ENCODE results near the gene SNX20. TPM values are rescaled to one million over a fixed set of nuclear protein-coding genes. Genes with fewer than 3 reads are reported as not detected.

The SNX20 gene
- total and polyA plus RNA-seq, 7 experiments from 2014 or later = 32.4 to 96.1 (median 70.8) TPM

- H3K27ac Mint-ChIP-seq = peak overlapping the region in 4 of 9 donors; percentile 34 to 80 (median 58)
- POLR2A ChIA-PET = interaction anchor here (0.6 to 3.2 kb wide), 6 partner anchors 8 to 26 kb away, joined by 3 to 16 read pairs (median 3); partner anchors contain the start of gene SNX20
- CTCF ChIA-PET = interaction anchor here (0.8 to 1.4 kb wide), 4 partner anchors 8 to 327 kb away, joined by 3 to 6 read pairs (median 5); no protein-coding TSS in a partner anchor
Observed at GRCh38 chr16:50694206-50694605, 13.1 kb upstream of the SNX20 start.

GRCh38 chr16:50692999-50693781 is 12.1 kb upstream of the SNX20 start, which contains the start of gene NOD2:
Gene NOD2, plus strand, starts transcription at chr16:50693606. Its CDS starts 5,890 bp downstream, at chr16:50699496.
- H3K27ac ChIP-seq (ENCODE audit: low read depth, low read length) = no peak within 1 kb of the TSS

More at GRCh38 chr16:50694206-50694605, 13.1 kb upstream of the SNX20 start:
- ATAC-seq (no peak), DNase-seq (no peak)
- Mint-ChIP-seq H3K27me3 (peaks cover 0 to 8% (median 0%) of the 10 kb centered on the region in 5 donors), H3K4me1 (peaks cover 38 to 75% (median 58%) of the 10 kb centered on the region in 7 donors), H3K9me3 (peaks cover 0 to 1% (median 0%) of the 10 kb centered on the region in 11 donors), H3K4me3 (peak overlapping the region; percentile 42 to 85 (median 77)), H3K36me3 (peaks cover 0 to 8% (median 0%) of the 10 kb centered on the region in 5 donors)
- H3K9me3 ChIP-seq (ENCODE audit: control insufficient read depth in 2 of 3, low read length in 3 of 3) = no peaks in the 10 kb centered on the region
- no peaks in the 10 kb centered on the region for H3K27me3 ChIP-seq (ENCODE audit: control insufficient read depth in 2 of 2, insufficient read depth in 2 of 2, low read length in 2 of 2)
- H3K4me3 ChIP-seq (ENCODE audit: low read length) = peak overlapping the region; percentile 56
- H3K27ac ChIP-seq (ENCODE audit: low read depth, low read length) = no peak overlapping the region
- no peaks in the 10 kb centered on the region for H3K36me3 ChIP-seq (ENCODE audit: control insufficient read depth in 2 of 3, insufficient read depth in 3 of 3, low read length in 3 of 3)
- peaks cover 31 to 45% of the 10 kb centered on the region in 2 donors for H3K4me1 ChIP-seq (ENCODE audit: control insufficient read depth in 2 of 2, insufficient read depth in 2 of 2, low read length in 2 of 2)
- intact Hi-C loops (cut with micrococcal nuclease) = no loop called here

DNA sequence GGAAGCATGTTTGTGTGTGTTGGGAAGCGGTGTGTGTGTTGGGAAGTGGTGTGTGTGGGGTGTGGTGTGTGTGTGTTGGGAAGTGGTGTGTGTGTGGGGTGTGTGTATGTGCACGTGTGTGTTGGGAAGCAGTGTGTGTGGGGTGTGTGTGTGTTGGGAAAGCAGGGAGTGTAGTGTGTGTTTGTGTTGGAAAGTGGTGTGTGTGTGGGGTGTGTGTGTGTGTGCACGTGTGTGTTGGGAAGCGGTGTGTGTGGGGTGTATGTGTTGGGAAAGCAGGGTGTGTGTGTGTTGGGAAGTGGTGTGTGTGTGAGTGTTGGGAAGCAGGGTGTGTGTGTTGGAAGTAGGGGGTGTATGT is 11.5 kb upstream of the SNX20 start:
- Mint-ChIP-seq H3K27me3 (peaks cover 0 to 8% (median 0%) of the 10 kb centered on the region in 5 donors), H3K27ac (peak overlapping the region in 4 of 9 donors; percentile 18 to 66 (median 54)), H3K4me1 (peaks cover 33 to 62% (median 48%) of the 10 kb centered on the region in 7 donors), H3K36me3 (peaks cover 0 to 8% (median 0%) of the 10 kb centered on the region in 5 donors), H3K9me3 (peaks cover 0 to 1% (median 0%) of the 10 kb centered on the region in 11 donors), H3K4me3 (peak overlapping the region in 9 of 10 donors; percentile 53 to 88 (median 77))
- DNase-seq = no peak
- ATAC-seq = no peak
- H3K36me3 ChIP-seq (ENCODE audit: control insufficient read depth in 2 of 3, insufficient read depth in 3 of 3, low read length in 3 of 3) = no peaks in the 10 kb centered on the region
- H3K27ac ChIP-seq (ENCODE audit: low read depth, low read length) = no peak overlapping the region
- no peaks in the 10 kb centered on the region for H3K27me3 ChIP-seq (ENCODE audit: control insufficient read depth in 2 of 2, insufficient read depth in 2 of 2, low read length in 2 of 2)
- no peak overlapping the region for H3K4me3 ChIP-seq (ENCODE audit: low read length)
- ChIA-PET CTCF (no interaction called here), POLR2A (interaction anchor here (1.0 kb wide), 1 partner anchor 9 kb away, joined by 4 read pairs; no protein-coding TSS in a partner anchor)
- H3K4me1 ChIP-seq (ENCODE audit: control insufficient read depth in 2 of 2, insufficient read depth in 2 of 2, low read length in 2 of 2) = peaks cover 25 to 33% of the 10 kb centered on the region in 2 donors
- intact Hi-C loops (cut with micrococcal nuclease) = no loop called here
- H3K9me3 ChIP-seq (ENCODE audit: control insufficient read depth in 2 of 3, low read length in 3 of 3) = no peaks in the 10 kb centered on the region

More at GRCh38 chr16:50692999-50693781, 12.1 kb upstream of the SNX20 start, which contains the start of gene NOD2:
- intact Hi-C loops (cut with micrococcal nuclease) = loop anchor here in 1 of 2 donors (1.0 kb wide), 1 partner anchor 9 kb away; no protein-coding TSS in a partner anchor
- peaks cover 0 to 8% (median 0%) of the 10 kb centered on the region in 5 donors for H3K36me3 Mint-ChIP-seq
- ChIA-PET POLR2A (interaction anchor here (1.2 kb wide), 1 partner anchor 12 kb away, joined by 3 read pairs; the partner anchor contains the start of gene SNX20), CTCF (interaction anchor here (1.4 kb wide), 1 partner anchor 8 kb away, joined by 6 read pairs; no protein-coding TSS in a partner anchor)
- no peaks in the 10 kb centered on the region for H3K27me3 ChIP-seq (ENCODE audit: control insufficient read depth in 2 of 2, insufficient read depth in 2 of 2, low read length in 2 of 2)
- H3K4me3 ChIP-seq (ENCODE audit: low read length) = peak within 1 kb of the TSS; percentile 56
- H3K4me1 ChIP-seq (ENCODE audit: control insufficient read depth in 2 of 2, insufficient read depth in 2 of 2, low read length in 2 of 2) = peaks cover 31 to 39% of the 10 kb centered on the region in 2 donors
- H3K27me3 Mint-ChIP-seq = peaks cover 0 to 8% (median 0%) of the 10 kb centered on the region in 5 donors
- H3K4me3 Mint-ChIP-seq = peak within 1 kb of the TSS; percentile 42 to 88 (median 78)
- no peaks in the 10 kb centered on the region for H3K9me3 ChIP-seq (ENCODE audit: control insufficient read depth in 2 of 3, low read length in 3 of 3)
- peak within 1 kb of the TSS; percentile 18 to 80 (median 64) for H3K27ac Mint-ChIP-seq
- H3K9me3 Mint-ChIP-seq = peaks cover 0 to 1% (median 0%) of the 10 kb centered on the region in 11 donors
- ATAC-seq (peak; percentile 52), DNase-seq (peak in 4 of 9 donors; percentile 12 to 50 (median 27))
- peaks cover 36 to 68% (median 54%) of the 10 kb centered on the region in 7 donors for H3K4me1 Mint-ChIP-seq
- no peaks in the 10 kb centered on the region for H3K36me3 ChIP-seq (ENCODE audit: control insufficient read depth in 2 of 3, insufficient read depth in 3 of 3, low read length in 3 of 3)

DNA sequence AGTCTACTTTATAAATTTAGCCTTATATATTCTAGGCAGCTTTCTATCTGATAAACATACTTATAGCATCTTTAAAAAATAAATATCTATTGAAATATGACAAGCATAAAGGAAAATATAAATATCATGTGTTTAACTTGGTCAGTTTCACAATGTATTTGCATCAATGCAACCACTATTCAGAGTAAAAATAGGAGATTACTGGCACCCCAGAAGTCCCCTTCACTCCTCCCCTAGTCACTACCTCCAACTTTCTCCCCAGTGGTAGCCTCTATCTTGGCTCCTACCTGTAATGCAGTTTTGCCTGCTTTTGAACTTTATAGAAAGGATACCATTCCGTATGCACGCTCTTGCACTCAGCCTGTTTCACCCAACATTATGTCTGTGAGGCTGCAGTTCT is 9.1 kb upstream of the SNX20 start:
- Mint-ChIP-seq H3K4me1 (peaks cover 23 to 58% (median 45%) of the 10 kb centered on the region in 7 donors), H3K9me3 (peaks cover 0 to 4% (median 0%) of the 10 kb centered on the region in 11 donors), H3K4me3 (no peak overlapping the region), H3K27me3 (peaks cover 0 to 8% (median 0%) of the 10 kb centered on the region in 5 donors), H3K27ac (peak overlapping the region in 2 of 9 donors; percentile 17 to 32), H3K36me3 (peaks cover 0 to 10% (median 0%) of the 10 kb centered on the region in 5 donors)
- intact Hi-C loops (cut with micrococcal nuclease) = no loop called here
- no peak overlapping the region for H3K27ac ChIP-seq (ENCODE audit: low read depth, low read length)
- ChIA-PET CTCF (no interaction called here), POLR2A (interaction anchor here (0.8 kb wide), 1 partner anchor 18 kb away, joined by 3 read pairs; no protein-coding TSS in a partner anchor)
- ATAC-seq (no peak), DNase-seq (no peak)
- no peaks in the 10 kb centered on the region for H3K27me3 ChIP-seq (ENCODE audit: control insufficient read depth in 2 of 2, insufficient read depth in 2 of 2, low read length in 2 of 2)
- no peak overlapping the region for H3K4me3 ChIP-seq (ENCODE audit: low read length)
- H3K4me1 ChIP-seq (ENCODE audit: control insufficient read depth in 2 of 2, insufficient read depth in 2 of 2, low read length in 2 of 2) = peaks cover 20 to 26% of the 10 kb centered on the region in 2 donors
- no peaks in the 10 kb centered on the region for H3K36me3 ChIP-seq (ENCODE audit: control insufficient read depth in 2 of 3, insufficient read depth in 3 of 3, low read length in 3 of 3)
- no peaks in the 10 kb centered on the region for H3K9me3 ChIP-seq (ENCODE audit: control insufficient read depth in 2 of 3, low read length in 3 of 3)

GRCh38 chr16:50688867-50689266 is 7.8 kb upstream of the SNX20 start:
- Mint-ChIP-seq H3K27ac (peak overlapping the region in 1 of 9 donors; percentile 18), H3K4me1 (peaks cover 28 to 60% (median 47%) of the 10 kb centered on the region in 7 donors), H3K4me3 (no peak overlapping the region), H3K27me3 (peaks cover 0 to 8% (median 0%) of the 10 kb centered on the region in 5 donors), H3K36me3 (peaks cover 0 to 10% (median 0%) of the 10 kb centered on the region in 5 donors), H3K9me3 (peaks cover 0 to 4% (median 0%) of the 10 kb centered on the region in 11 donors)
- no peak for ATAC-seq
- ChIA-PET POLR2A (interaction anchor here (0.6 kb wide), 1 partner anchor 138 kb away, joined by 3 read pairs; no protein-coding TSS in a partner anchor), CTCF (no interaction called here)
- no peak for DNase-seq
- no peaks in the 10 kb centered on the region for H3K9me3 ChIP-seq (ENCODE audit: control insufficient read depth in 2 of 3, low read length in 3 of 3)
- H3K36me3 ChIP-seq (ENCODE audit: control insufficient read depth in 2 of 3, insufficient read depth in 3 of 3, low read length in 3 of 3) = no peaks in the 10 kb centered on the region
- no peak overlapping the region for H3K4me3 ChIP-seq (ENCODE audit: low read length)
- no peaks in the 10 kb centered on the region for H3K27me3 ChIP-seq (ENCODE audit: control insufficient read depth in 2 of 2, insufficient read depth in 2 of 2, low read length in 2 of 2)
- peaks cover 29 to 30% of the 10 kb centered on the region in 2 donors for H3K4me1 ChIP-seq (ENCODE audit: control insufficient read depth in 2 of 2, insufficient read depth in 2 of 2, low read length in 2 of 2)
- intact Hi-C loops (cut with micrococcal nuclease) = no loop called here
- no peak overlapping the region for H3K27ac ChIP-seq (ENCODE audit: low read depth, low read length)

DNA sequence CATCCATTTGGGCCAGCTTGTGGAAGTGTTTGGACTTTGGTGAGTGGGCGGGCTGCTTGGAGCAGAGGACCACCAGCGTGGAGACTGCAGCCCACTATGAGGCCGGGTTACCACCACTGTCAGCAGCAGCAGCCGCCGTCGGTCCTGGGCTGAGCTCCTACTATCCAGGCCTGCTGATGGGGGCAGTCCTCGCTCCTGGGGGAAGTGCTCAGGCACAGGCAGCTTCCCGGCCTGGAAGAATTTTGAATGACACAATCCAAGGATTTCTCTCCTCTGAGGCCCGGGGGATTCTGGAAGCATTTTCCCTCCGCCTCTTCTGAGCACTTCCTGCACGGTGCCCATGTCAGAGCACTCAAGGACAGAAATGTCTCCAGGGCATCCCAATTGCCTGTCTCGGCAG is 7.0 kb upstream of the SNX20 start:
- ChIA-PET CTCF (interaction anchor here (1.1 kb wide), 1 partner anchor 14 kb away, joined by 3 read pairs; no protein-coding TSS in a partner anchor), POLR2A (interaction anchor here (3.4 kb wide), 1 partner anchor 7 kb away, joined by 16 read pairs; no protein-coding TSS in a partner anchor)
- no peaks in the 10 kb centered on the region for H3K9me3 ChIP-seq (ENCODE audit: control insufficient read depth in 2 of 3, low read length in 3 of 3)
- peak overlapping the region in 1 of 9 donors; percentile 25 for H3K27ac Mint-ChIP-seq
- no peak overlapping the region for H3K27ac ChIP-seq (ENCODE audit: low read depth, low read length)
- H3K4me1 Mint-ChIP-seq = peaks cover 36 to 64% (median 53%) of the 10 kb centered on the region in 7 donors
- peaks cover 0 to 8% (median 0%) of the 10 kb centered on the region in 5 donors for H3K27me3 Mint-ChIP-seq
- intact Hi-C loops (cut with micrococcal nuclease) = no loop called here
- peaks cover 32 to 37% of the 10 kb centered on the region in 2 donors for H3K4me1 ChIP-seq (ENCODE audit: control insufficient read depth in 2 of 2, insufficient read depth in 2 of 2, low read length in 2 of 2)
- DNase-seq = no peak
- peaks cover 0 to 4% (median 0%) of the 10 kb centered on the region in 11 donors for H3K9me3 Mint-ChIP-seq
- no peak for ATAC-seq
- no peaks in the 10 kb centered on the region for H3K27me3 ChIP-seq (ENCODE audit: control insufficient read depth in 2 of 2, insufficient read depth in 2 of 2, low read length in 2 of 2)
- H3K36me3 ChIP-seq (ENCODE audit: control insufficient read depth in 2 of 3, insufficient read depth in 3 of 3, low read length in 3 of 3) = no peaks in the 10 kb centered on the region
- peaks cover 0 to 10% (median 0%) of the 10 kb centered on the region in 5 donors for H3K36me3 Mint-ChIP-seq
- no peak overlapping the region for H3K4me3 ChIP-seq (ENCODE audit: low read length)
- H3K4me3 Mint-ChIP-seq = no peak overlapping the region
